ENCODE results near the gene PTPN1. TPM values are rescaled to one million over a fixed set of nuclear protein-coding genes. Genes with fewer than 3 reads are reported as not detected.

PTPN1 gene
- total RNA-seq, 1 experiment from 2014 or later = 30.8 TPM

- Mint-ChIP-seq H3K27me3 (ENCODE audit: low read depth) (peaks cover 6% of the 10 kb centered on the region; the same call in 1 of the 2 replicates), H3K27ac (no peak overlapping the region), H3K4me3 (no peak overlapping the region), H3K4me1 (peaks cover 28 to 44% of the 10 kb centered on the region in 2 experiments), H3K36me3 (ENCODE audit: insufficient read depth in 1 of 3, low read depth in 3 of 3) (no peaks in the 10 kb centered on the region; a peak in 1 of 7 replicates), H3K9me3 (no peaks in the 10 kb centered on the region; a peak in 1 of 5 replicates)
- H4K5ac ChIP-seq (ENCODE audit: insufficient read length, low read depth, low read length) = no peak overlapping the region
- H3K14ac ChIP-seq (ENCODE audit: insufficient read depth, low read length) = no peak overlapping the region
- no peak overlapping the region for H2BK15ac ChIP-seq (ENCODE audit: low read depth, low read length)
- peaks cover 11% of the 10 kb centered on the region; the same call in 1 of the 2 replicates for H3K4me1 ChIP-seq (ENCODE audit: insufficient read depth, low read length)
- H3K9ac ChIP-seq (ENCODE audit: extremely low read depth, insufficient read length, low read length) = no peak overlapping the region
- no peak overlapping the region for H4K91ac ChIP-seq (ENCODE audit: insufficient read length, low read depth, low read length)
- H2BK12ac ChIP-seq (ENCODE audit: insufficient read length, low read depth, low read length) = no peak overlapping the region
- no peak overlapping the region for H2AK5ac ChIP-seq (ENCODE audit: insufficient read length, low read length)
- H3K4me2 ChIP-seq (ENCODE audit: insufficient read depth, insufficient read length, low read length) = no peak overlapping the region
- H3K27ac ChIP-seq (ENCODE audit: insufficient read length, low read depth, low read length) = no peak overlapping the region
- no peak overlapping the region for H4K8ac ChIP-seq (replicated peaks; ENCODE audit: insufficient read length, low read depth, low read length)
- H3K56ac ChIP-seq (ENCODE audit: insufficient read length, low read depth, low read length) = no peak overlapping the region
- H3T11ph ChIP-seq (ENCODE audit: low read length) = no peak overlapping the region
- H3K9me3 ChIP-seq (ENCODE audit: control insufficient read depth, low read depth, low read length) = no peaks in the 10 kb centered on the region
- H3K4ac ChIP-seq (ENCODE audit: low read depth, low read length) = no peak overlapping the region
- WGBS (ENCODE audit: extremely low coverage, insufficient read length, low lambda C conversion rate) = no CpG with 5 or more reads among the region's 5 CpGs
- no peaks in the 10 kb centered on the region for H4K20me1 ChIP-seq (ENCODE audit: control insufficient read depth, insufficient read depth, insufficient read length)
- no peaks in the 10 kb centered on the region for H3K27me3 ChIP-seq (ENCODE audit: insufficient read depth, low read length)
- H3K23ac ChIP-seq (ENCODE audit: insufficient read length, low read depth, low read length) = no peak overlapping the region
- no peak overlapping the region for H2BK120ac ChIP-seq (ENCODE audit: low read depth, low read length, poor library complexity, severe bottlenecking)
- H3K18ac ChIP-seq (ENCODE audit: insufficient read length, low read depth, low read length) = no peak overlapping the region
- TF ChIP-seq CTCF (conservative IDR thresholded peaks at IDR 0.05) = no peak
- no peak for DNase-seq
- no peaks in the 10 kb centered on the region for H3K79me1 ChIP-seq (ENCODE audit: insufficient read depth, low read depth, low read length, poor library complexity, severe bottlenecking)
- no peak overlapping the region for H2BK5ac ChIP-seq (ENCODE audit: insufficient read length, low read length)
- H2AFZ ChIP-seq (ENCODE audit: low read length) = no peak overlapping the region
- H2BK20ac ChIP-seq (ENCODE audit: low read depth, low read length, poor library complexity, severe bottlenecking) = no peak overlapping the region
- no peaks in the 10 kb centered on the region for H3K79me2 ChIP-seq (ENCODE audit: insufficient read depth, low read length)
- no peaks in the 10 kb centered on the region for H3K23me2 ChIP-seq (ENCODE audit: insufficient read length, low read depth, low read length, poor library complexity, severe bottlenecking)
Observed at GRCh38 chr20:50632701-50633100, 122.5 kb downstream of the PTPN1 start.
